GM06990 (cell line): ENCODE data around the gene CXCL8.

Source experiments
- DNase-seq: peaks from one replicate; pipeline ENCODE4 v3.0.0-alpha.2; 2011; ENCODE audit not compliant: insufficient read length; ENCODE audit errors: extremely low read depth
- H3K27me3 ChIP-seq: replicated peaks from 2 replicates; pipeline ENCODE4 v1.6.0; 2011; ENCODE audit warnings: low read length; ENCODE audit not compliant: control insufficient read depth, insufficient read depth
- H3K36me3 ChIP-seq: 2 replicates; pipeline ENCODE4 v1.5.1; 2011; ENCODE audit warnings: low read length; ENCODE audit not compliant: control insufficient read depth, insufficient read depth
- H3K4me3 ChIP-seq: replicated peaks from 2 replicates; pipeline ENCODE4 v1.5.1; 2011; ENCODE audit warnings: low read depth, mild to moderate bottlenecking, control low read depth, low read length
- CTCF ChIP-seq: IDR thresholded peaks from 2 replicates; pipeline ENCODE4 v1.5.1; 2011; ENCODE audit warnings: low read length, control low read depth, mild to moderate bottlenecking, inconsistent platforms; ENCODE audit not compliant: insufficient read depth, poor library complexity, severe bottlenecking

The CXCL8 gene

GRCh38 chr4:73705056-73705432 lies 35.3 kb upstream of the CXCL8 start:
- Histone ChIP-seq H3K27me3 (no peaks in the 10 kb centered on the region; the same call in 1 of the 2 replicates), H3K4me3 (no peak overlapping the region), H3K36me3 (no peaks in the 10 kb centered on the region)
- no peak for DNase-seq
- no peak for TF ChIP-seq CTCF

- H3K4me3 ChIP-seq, result no peak overlapping the region
Observed at GRCh38 chr4:73705721-73706120, 34.6 kb upstream of the CXCL8 start.

GRCh38 chr4:73706811-73707210 lies 33.6 kb upstream of the CXCL8 start:
- DNase-seq, result no peak
- H3K4me3 ChIP-seq, result no peak overlapping the region
- no peaks in the 10 kb centered on the region for H3K36me3 ChIP-seq
- no peak for TF ChIP-seq CTCF
- H3K27me3 ChIP-seq, result no peaks in the 10 kb centered on the region; the same call in 1 of the 2 replicates

More at GRCh38 chr4:73705721-73706120, 34.6 kb upstream of the CXCL8 start:
- no peaks in the 10 kb centered on the region; the same call in 1 of the 2 replicates for H3K27me3 ChIP-seq
- TF ChIP-seq CTCF, result no peak
- no peaks in the 10 kb centered on the region for H3K36me3 ChIP-seq
- no peak for DNase-seq

DNA sequence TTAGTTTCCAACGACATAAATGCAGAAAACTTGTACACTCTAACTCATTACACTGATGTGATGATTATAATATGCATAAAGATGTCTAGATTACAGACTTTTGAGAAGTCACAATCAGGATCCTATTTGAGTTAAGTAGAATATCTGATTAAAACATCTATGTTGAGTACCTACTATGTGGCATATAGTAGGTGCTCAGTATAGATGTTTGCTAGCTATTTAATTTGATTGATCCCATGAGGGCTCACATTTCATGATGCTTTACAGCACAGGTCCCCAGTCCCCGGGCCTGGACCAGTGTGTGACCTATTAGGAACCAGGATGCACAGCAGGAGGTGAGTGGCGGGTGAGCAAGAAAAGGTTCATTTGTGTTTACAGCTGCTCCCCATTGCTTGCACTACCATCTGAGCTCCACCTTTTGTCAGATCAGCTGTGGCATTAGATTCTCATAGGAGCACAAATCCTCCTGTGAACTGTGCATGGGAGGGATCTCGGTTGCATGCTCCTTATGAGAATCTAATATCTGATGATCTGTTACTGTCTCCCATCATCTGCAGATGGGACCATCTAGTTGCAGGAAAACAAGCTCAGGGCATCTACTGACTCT lies 33.0 kb upstream of the CXCL8 start:
- Histone ChIP-seq H3K4me3 (no peak overlapping the region), H3K36me3 (no peaks in the 10 kb centered on the region), H3K27me3 (no peaks in the 10 kb centered on the region; the same call in 1 of the 2 replicates)
- no peak for TF ChIP-seq CTCF
- DNase-seq, result no peak

DNA sequence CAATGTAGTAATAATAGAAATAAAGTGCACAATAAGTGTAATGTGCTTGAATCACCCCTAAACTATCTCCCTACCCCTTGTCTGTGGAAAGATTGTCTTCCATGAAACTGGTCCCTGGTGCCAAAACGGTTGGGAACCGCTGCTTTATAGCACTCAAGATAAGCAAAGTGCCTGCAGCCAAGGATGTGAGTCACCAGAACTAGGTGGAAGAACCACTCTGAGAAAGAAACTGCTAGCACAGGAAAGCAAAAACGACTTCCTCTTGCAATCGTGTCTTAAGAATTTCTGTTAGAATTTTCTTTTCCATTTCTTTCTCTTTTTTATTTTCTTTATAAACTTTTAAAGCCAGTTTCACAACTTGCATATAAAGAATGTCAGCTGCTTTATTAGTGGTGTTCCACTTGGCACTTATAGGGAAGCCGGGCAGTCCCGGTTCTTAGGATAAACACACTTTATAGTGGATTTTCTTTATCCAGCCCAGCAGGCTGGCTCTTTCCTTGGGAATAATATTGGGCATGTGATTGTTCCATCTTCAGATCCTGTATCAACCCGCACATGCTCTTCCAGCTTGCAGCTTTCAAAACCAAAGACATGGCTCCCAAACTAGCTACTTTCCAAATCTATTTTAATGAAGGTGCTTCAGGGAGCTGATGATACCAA lies 32.3 kb upstream of the CXCL8 start:
- no peaks in the 10 kb centered on the region for H3K36me3 ChIP-seq
- DNase-seq, result no peak
- H3K27me3 ChIP-seq, result no peaks in the 10 kb centered on the region; the same call in 1 of the 2 replicates
- no peak overlapping the region for H3K4me3 ChIP-seq
- no peak for TF ChIP-seq CTCF
